Dendritic cell treated with granulocyte-macrophage colony-stimulating factor and Interleukin-4, amounts not matched to agents 40 ng/mL and 50 ng/mL, for 4 days (primary cell): ENCODE measurements around the gene MS4A1.
"Not testable (repeated sequence)": the region's sequence is repeated elsewhere in the genome, so short reads cannot be mapped to it uniquely, and the experiment has no call there.

Experiments used
- H3K27ac Mint-ChIP-seq: one replicate; pipeline ENCODE4 v1.8.0; 2022; ENCODE audit warnings: mild to moderate bottlenecking, mixed read lengths
- H3K27me3 Mint-ChIP-seq: one replicate; pipeline ENCODE4 v1.8.0; 2022; ENCODE audit warnings: mild to moderate bottlenecking, mixed read lengths
- H3K36me3 Mint-ChIP-seq: one replicate; pipeline ENCODE4 v1.8.0; 2022; ENCODE audit warnings: low read depth, mixed read lengths
- H3K4me1 Mint-ChIP-seq: one replicate; pipeline ENCODE4 v1.8.0; 2022; ENCODE audit warnings: low read depth, mixed read lengths
- H3K4me3 Mint-ChIP-seq: one replicate; pipeline ENCODE4 v1.8.0; 2022; ENCODE audit warnings: mild to moderate bottlenecking, moderate library complexity, mixed read lengths
- H3K9me3 Mint-ChIP-seq: one replicate; pipeline ENCODE4 v1.8.0; 2022; ENCODE audit warnings: mixed read lengths
- intact Hi-C: fragments of 100-400 bp; cut with micrococcal nuclease; formaldehyde crosslinking; loops from one replicate; pipeline ENCODE4 v1.15.0; 2022

The MS4A1 gene

GRCh38 chr11:60455531-60456042 is at the start of gene MS4A1:
Gene MS4A1 (plus strand): TSS chr11:60455847. CDS start chr11:60462375, 6,528 bp downstream.
- intact Hi-C loops: no loop called here
- no peaks in the 10 kb centered on the region for H3K27me3 Mint-ChIP-seq
- no peak within 1 kb of the TSS for H3K27ac Mint-ChIP-seq
- peaks cover 6% of the 10 kb centered on the region for H3K4me1 Mint-ChIP-seq
- no peak within 1 kb of the TSS for H3K4me3 Mint-ChIP-seq
- H3K36me3 Mint-ChIP-seq: no peaks in the 10 kb centered on the region
- no peaks in the 10 kb centered on the region for H3K9me3 Mint-ChIP-seq

- no peak overlapping the region for H3K4me3 Mint-ChIP-seq
Measured at GRCh38 chr11:60420015-60420414, 35.6 kb upstream of the MS4A1 start.

GRCh38 chr11:60422609-60423008 is 33.0 kb upstream of the MS4A1 start:
- H3K27ac Mint-ChIP-seq: no peak overlapping the region
- H3K36me3 Mint-ChIP-seq: no peaks in the 10 kb centered on the region
- intact Hi-C loops: no loop called here
- H3K4me3 Mint-ChIP-seq: no peak overlapping the region
- H3K9me3 Mint-ChIP-seq: peaks cover 28% of the 10 kb centered on the region
- H3K27me3 Mint-ChIP-seq: no peaks in the 10 kb centered on the region
- H3K4me1 Mint-ChIP-seq: no peaks in the 10 kb centered on the region

More at GRCh38 chr11:60420015-60420414, 35.6 kb upstream of the MS4A1 start:
- Mint-ChIP-seq H3K27ac (no peak overlapping the region), H3K9me3 (peaks cover 52% of the 10 kb centered on the region), H3K36me3 (peaks cover 23% of the 10 kb centered on the region), H3K27me3 (no peaks in the 10 kb centered on the region), H3K4me1 (peaks cover 8% of the 10 kb centered on the region)
- intact Hi-C loops: no loop called here

GRCh38 chr11:60428517-60428916 is 27.1 kb upstream of the MS4A1 start:
- Mint-ChIP-seq H3K36me3 (no peaks in the 10 kb centered on the region), H3K27me3 (no peaks in the 10 kb centered on the region), H3K4me3 (no peak overlapping the region), H3K9me3 (no peaks in the 10 kb centered on the region), H3K27ac (no peak overlapping the region), H3K4me1 (peaks cover 9% of the 10 kb centered on the region)
- intact Hi-C loops: no loop called here

GRCh38 chr11:60429272-60429671 is 26.4 kb upstream of the MS4A1 start, which contains the start of gene MS4A5:
Gene MS4A5 (plus strand): TSS chr11:60429572. CDS start chr11:60429675, 103 bp downstream.
- Mint-ChIP-seq H3K27me3 (no peaks in the 10 kb centered on the region), H3K27ac (no peak within 1 kb of the TSS), H3K4me1 (peaks cover 9% of the 10 kb centered on the region), H3K36me3 (no peaks in the 10 kb centered on the region), H3K4me3 (no peak within 1 kb of the TSS), H3K9me3 (no peaks in the 10 kb centered on the region)
- intact Hi-C loops: no loop called here

- Mint-ChIP-seq H3K27me3 (no peaks in the 10 kb centered on the region), H3K4me3 (no peak overlapping the region), H3K4me1 (peaks cover 9% of the 10 kb centered on the region), H3K36me3 (no peaks in the 10 kb centered on the region), H3K9me3 (no peaks in the 10 kb centered on the region), H3K27ac (no peak overlapping the region)
- intact Hi-C loops: no loop called here
Measured at GRCh38 chr11:60431251-60431650, 24.4 kb upstream of the MS4A1 start.

- Mint-ChIP-seq H3K27me3 (no peaks in the 10 kb centered on the region), H3K36me3 (no peaks in the 10 kb centered on the region), H3K4me3 (no peak overlapping the region), H3K27ac (no peak overlapping the region), H3K9me3 (no peaks in the 10 kb centered on the region), H3K4me1 (peaks cover 4% of the 10 kb centered on the region)
- intact Hi-C loops: no loop called here
Measured at GRCh38 chr11:60433401-60433800, 22.2 kb upstream of the MS4A1 start.

- H3K27me3 Mint-ChIP-seq: no peaks in the 10 kb centered on the region
- no peak overlapping the region for H3K4me3 Mint-ChIP-seq
- intact Hi-C loops: no loop called here
- H3K27ac Mint-ChIP-seq: no peak overlapping the region
- no peaks in the 10 kb centered on the region for H3K9me3 Mint-ChIP-seq
- H3K36me3 Mint-ChIP-seq: no peaks in the 10 kb centered on the region
- peaks cover 34% of the 10 kb centered on the region for H3K4me1 Mint-ChIP-seq
Measured at GRCh38 chr11:60447070-60447469, 8.6 kb upstream of the MS4A1 start.

- no peaks in the 10 kb centered on the region for H3K27me3 Mint-ChIP-seq
- intact Hi-C loops: no loop called here
- no peaks in the 10 kb centered on the region for H3K36me3 Mint-ChIP-seq
- H3K9me3 Mint-ChIP-seq: no peaks in the 10 kb centered on the region
- no peak overlapping the region for H3K4me3 Mint-ChIP-seq
- H3K27ac Mint-ChIP-seq: no peak overlapping the region
- peaks cover 34% of the 10 kb centered on the region for H3K4me1 Mint-ChIP-seq
Measured at GRCh38 chr11:60447846-60448245, 7.8 kb upstream of the MS4A1 start.

- H3K9me3 Mint-ChIP-seq, H3K4me3 Mint-ChIP-seq, intact Hi-C loops, H3K27me3 Mint-ChIP-seq, H3K27ac Mint-ChIP-seq, H3K36me3 Mint-ChIP-seq: not testable (repeated sequence)
- H3K4me1 Mint-ChIP-seq: peaks cover 28% of the 10 kb centered on the region
Measured at GRCh38 chr11:60451185-60451584, 4.5 kb upstream of the MS4A1 start.

- no peak overlapping the region for H3K27ac Mint-ChIP-seq
- intact Hi-C loops: no loop called here
- H3K4me3 Mint-ChIP-seq: no peak overlapping the region
- no peaks in the 10 kb centered on the region for H3K36me3 Mint-ChIP-seq
- H3K9me3 Mint-ChIP-seq: no peaks in the 10 kb centered on the region
- peaks cover 11% of the 10 kb centered on the region for H3K4me1 Mint-ChIP-seq
- H3K27me3 Mint-ChIP-seq: no peaks in the 10 kb centered on the region
Measured at GRCh38 chr11:60454212-60454611, 1.4 kb upstream of the MS4A1 start.

GRCh38 chr11:60457576-60457975 is 1.9 kb downstream of the MS4A1 start:
- H3K27me3 Mint-ChIP-seq: no peaks in the 10 kb centered on the region

GRCh38 chr11:60459345-60459744 is 3.7 kb downstream of the MS4A1 start:
- Mint-ChIP-seq H3K4me3 (no peak overlapping the region), H3K27me3 (no peaks in the 10 kb centered on the region), H3K27ac (no peak overlapping the region), H3K4me1 (peaks cover 22% of the 10 kb centered on the region), H3K9me3 (no peaks in the 10 kb centered on the region), H3K36me3 (no peaks in the 10 kb centered on the region)
- intact Hi-C loops: no loop called here

More at GRCh38 chr11:60457576-60457975, 1.9 kb downstream of the MS4A1 start:
- Mint-ChIP-seq H3K4me3 (no peak overlapping the region), H3K36me3 (no peaks in the 10 kb centered on the region), H3K9me3 (no peaks in the 10 kb centered on the region), H3K4me1 (peaks cover 6% of the 10 kb centered on the region), H3K27ac (no peak overlapping the region)
- intact Hi-C loops: no loop called here

- Mint-ChIP-seq H3K4me1 (peaks cover 37% of the 10 kb centered on the region), H3K27me3 (no peaks in the 10 kb centered on the region), H3K4me3 (no peak overlapping the region), H3K9me3 (peaks cover 8% of the 10 kb centered on the region), H3K36me3 (peaks cover 6% of the 10 kb centered on the region), H3K27ac (peak overlapping the region; percentile 71)
- intact Hi-C loops: no loop called here
Measured at GRCh38 chr11:60468829-60469228, 13.2 kb downstream of the MS4A1 start.

GRCh38 chr11:60469723-60470122 is 14.1 kb downstream of the MS4A1 start:
- H3K36me3 Mint-ChIP-seq: peaks cover 9% of the 10 kb centered on the region
- H3K9me3 Mint-ChIP-seq: peaks cover 8% of the 10 kb centered on the region
- no peak overlapping the region for H3K27ac Mint-ChIP-seq
- no peak overlapping the region for H3K4me3 Mint-ChIP-seq
- intact Hi-C loops: no loop called here
- H3K4me1 Mint-ChIP-seq: peaks cover 33% of the 10 kb centered on the region
- no peaks in the 10 kb centered on the region for H3K27me3 Mint-ChIP-seq
